GM12874 (cell line): Measurements from ENCODE around the gene ACOT7.

ENCODE experiments used
- TF ChIP-seq, protein P1 (sequence below): IDR thresholded peaks from 2 replicates; pipeline ENCODE4 v1.5.1; 2011; ENCODE audit warnings: low read depth, mild to moderate bottlenecking, control low read depth, low read length, moderate library complexity; ENCODE audit not compliant: insufficient read depth

ACOT7 gene

DNA sequence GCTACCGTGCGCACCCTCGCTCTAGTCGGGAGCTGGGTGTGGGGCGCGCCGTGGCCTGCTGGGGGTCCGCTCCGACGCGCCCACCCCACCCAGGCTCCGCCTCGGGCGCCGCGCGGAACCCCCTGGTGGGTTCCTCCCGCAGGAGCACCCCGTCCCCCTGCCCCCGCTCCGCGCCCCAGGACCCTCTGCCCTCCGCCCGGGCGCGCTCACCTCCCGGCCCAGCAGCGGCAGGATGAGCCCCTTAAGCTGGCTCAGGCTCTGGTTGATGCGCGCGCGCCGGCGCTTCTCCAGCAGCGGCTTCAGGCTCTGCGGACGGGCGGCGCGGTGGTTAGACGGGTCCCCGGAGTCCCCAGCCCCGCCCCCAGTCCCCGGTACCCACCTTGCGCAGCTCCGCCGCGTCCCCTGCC, 25.8 kb upstream of the ACOT7 start:
- TF ChIP-seq, protein P1, sequence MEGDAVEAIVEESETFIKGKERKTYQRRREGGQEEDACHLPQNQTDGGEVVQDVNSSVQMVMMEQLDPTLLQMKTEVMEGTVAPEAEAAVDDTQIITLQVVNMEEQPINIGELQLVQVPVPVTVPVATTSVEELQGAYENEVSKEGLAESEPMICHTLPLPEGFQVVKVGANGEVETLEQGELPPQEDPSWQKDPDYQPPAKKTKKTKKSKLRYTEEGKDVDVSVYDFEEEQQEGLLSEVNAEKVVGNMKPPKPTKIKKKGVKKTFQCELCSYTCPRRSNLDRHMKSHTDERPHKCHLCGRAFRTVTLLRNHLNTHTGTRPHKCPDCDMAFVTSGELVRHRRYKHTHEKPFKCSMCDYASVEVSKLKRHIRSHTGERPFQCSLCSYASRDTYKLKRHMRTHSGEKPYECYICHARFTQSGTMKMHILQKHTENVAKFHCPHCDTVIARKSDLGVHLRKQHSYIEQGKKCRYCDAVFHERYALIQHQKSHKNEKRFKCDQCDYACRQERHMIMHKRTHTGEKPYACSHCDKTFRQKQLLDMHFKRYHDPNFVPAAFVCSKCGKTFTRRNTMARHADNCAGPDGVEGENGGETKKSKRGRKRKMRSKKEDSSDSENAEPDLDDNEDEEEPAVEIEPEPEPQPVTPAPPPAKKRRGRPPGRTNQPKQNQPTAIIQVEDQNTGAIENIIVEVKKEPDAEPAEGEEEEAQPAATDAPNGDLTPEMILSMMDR, result no peak

DNA sequence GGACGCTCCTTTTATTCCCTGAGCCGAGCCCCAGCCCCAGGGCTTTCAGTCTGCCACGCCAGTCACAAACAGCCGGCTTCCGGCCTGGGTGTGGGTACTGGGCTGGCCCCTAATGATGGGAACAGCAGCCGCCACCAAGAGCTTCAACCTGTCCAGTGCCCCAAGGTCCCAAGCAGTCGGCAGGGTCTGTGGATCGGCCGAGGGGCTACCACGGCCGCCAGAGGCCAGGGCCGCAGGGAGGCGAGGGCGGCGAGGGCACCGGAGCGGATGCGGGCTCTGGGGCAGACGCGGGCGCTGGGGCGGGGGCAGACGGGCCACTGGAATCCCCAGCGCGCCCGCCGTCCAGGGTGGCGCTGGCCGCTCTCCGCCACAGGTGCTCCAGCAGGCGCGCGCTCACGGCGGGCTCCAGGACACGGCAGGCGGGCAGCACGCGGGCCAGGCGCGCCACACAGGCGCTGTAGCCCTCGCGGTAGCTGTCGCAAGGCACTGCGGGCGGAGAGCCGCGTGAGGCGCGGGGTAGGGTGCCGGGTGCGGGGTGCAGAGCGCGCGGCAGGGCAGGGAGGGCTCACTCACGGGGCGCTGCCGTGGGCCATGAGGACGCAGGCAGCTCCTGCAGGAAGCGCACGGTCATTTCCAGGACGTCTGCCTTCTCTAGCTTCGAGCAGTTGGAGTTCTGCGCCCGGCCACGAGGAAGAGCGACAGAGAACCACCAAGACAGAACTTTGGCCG, 25.3 kb upstream of the ACOT7 start:
- TF ChIP-seq, protein P1, result no peak

DNA sequence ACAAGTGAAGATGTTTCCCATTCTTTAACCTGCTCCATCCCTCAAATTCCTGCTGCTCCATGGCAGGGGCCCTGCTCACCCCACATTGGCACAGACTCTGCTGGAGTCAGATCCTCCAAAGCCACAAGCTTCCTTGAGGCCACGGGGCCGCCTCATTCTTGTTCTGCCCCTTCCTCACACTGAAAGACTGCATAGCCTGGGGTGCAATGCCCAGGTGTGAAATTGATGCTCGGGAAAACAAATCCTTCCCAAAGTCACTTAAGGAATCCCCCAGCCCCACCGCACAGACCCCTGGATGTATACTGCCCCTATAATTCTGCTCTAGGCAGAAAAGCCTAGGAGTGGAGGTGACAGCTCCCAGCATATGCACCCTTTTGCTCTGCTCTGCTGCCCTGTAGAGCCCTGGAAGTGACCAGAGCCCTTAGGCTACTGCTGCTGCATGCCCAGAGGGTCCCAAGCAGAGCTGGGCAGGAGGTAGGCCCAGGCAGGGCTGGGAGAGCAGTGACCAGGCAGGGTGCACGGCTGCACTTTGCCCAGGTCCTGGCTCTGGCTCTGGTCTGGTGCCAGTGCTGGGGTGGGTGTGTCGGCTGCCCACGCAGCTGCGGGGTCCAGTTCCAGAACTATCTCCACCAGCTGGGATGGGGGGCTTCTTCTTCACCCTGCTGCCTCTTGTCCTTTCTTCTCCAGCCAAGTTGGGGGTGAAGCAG, 24.5 kb upstream of the ACOT7 start:
- TF ChIP-seq, protein P1, result no peak

DNA sequence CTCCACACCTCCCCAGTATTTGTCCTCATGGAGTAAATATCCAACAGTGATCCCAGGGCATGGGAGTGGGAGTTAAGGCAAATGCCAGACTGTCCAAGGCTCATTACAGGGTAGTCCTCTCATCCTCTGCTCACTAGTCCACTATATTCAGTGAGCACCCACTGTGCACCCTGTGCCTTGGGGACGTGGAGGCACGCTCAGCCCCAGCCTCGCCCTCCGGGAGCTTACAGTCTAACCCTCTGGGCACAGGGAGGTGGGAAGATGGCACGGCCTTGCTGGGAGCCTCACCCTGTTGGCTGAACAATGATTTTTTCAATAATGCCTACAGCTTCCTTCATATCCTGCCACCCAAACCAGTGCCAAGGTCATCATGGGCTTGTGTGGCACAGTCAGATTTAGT, 23.3 kb upstream of the ACOT7 start:
- TF ChIP-seq, protein P1, result no peak

DNA sequence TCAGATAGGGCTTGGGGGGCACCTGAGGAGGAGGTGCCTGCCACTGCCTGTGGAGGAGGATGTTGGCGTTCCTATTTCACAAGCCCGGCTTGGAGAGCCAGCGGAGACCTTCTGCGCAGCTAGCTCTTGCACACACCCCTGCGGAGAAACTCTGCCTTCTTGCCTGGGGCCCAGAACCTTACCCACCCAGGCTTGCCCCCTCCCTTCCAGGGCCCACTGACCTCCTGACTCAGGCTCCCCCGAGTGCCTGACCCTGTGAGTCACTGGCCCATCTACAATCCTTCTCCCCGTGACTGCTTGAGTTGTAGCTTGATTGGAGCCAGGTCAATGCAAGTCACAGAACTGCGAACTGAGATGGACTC, 22.7 kb upstream of the ACOT7 start:
- TF ChIP-seq, protein P1, result no peak

DNA sequence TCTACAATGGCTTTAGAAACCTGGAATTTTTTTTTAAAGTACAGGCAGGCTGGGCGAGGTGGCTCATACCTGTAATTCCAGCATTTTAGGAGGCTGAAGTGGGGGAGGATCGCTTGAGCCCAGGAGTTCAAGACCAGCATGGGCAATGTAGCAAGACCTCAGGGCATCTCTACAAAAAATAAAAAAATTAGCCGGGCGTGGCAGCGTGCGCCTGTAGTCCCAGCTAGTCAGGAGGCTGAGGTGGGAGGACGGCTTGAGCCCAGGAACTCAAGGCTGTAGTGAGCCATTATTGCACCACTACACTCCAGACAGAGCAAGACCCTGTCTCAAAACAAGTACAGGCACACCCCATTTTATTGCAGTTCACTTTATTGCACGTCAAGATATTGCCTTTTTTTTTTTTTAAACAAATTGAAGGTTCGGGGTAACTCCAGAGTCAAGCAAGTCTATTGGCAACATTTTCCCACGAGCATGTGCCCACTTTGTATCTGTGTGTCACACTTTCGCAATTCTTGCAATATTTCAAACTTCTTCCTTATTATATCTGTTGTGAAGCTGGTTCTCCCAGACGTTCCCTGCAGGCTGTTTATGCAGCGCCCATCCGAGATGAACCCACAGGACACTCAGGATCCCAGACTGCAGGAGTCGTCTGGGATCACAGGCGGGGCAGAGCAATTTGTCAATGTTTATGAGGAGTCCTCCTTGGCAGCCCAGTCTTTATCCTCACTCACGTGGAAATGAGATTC, 21.5 kb upstream of the ACOT7 start:
- TF ChIP-seq, protein P1, result no peak

DNA sequence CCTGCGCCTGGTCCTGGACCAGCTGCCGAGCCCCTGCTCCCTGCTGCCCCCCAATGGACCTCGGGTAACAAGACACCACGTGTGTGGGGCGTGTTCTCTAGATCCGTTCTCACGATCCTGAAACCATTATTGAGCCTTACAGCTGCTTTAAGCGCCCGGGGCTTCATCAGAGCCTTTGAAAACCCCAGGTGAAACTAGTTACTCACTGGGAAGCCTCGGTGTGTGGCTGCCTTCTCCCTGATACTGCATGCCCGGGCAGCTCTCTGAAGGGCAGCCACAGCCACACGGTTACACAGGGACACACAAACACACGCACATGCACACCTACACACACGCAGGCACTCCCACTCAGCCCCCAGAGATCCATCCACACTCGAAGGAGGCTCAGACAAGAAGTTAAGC, 20.9 kb upstream of the ACOT7 start:
- TF ChIP-seq, protein P1, result peak; percentile 81
